Upper lobe of left lung (tissue), 6 donors: ENCODE results near the gene RAMP3. TPM values are rescaled to one million over a fixed set of nuclear protein-coding genes. Genes with fewer than 3 reads are reported as not detected.

Source experiments
- ATAC-seq, 2 donors: fragments of 200-7000 bp; cut with Tn5 transposase; one replicate each; pipeline ENCODE4 v1.9.1; 2022; ENCODE audit warnings: mild to moderate bottlenecking in 2 of 2, moderate library complexity in 2 of 2; ENCODE audit not compliant: low FRiP score in 2 of 2
- DNase-seq, 2 donors: peaks; one replicate each; pipeline ENCODE4 v3.0.0-alpha.2; 2019 to 2020
- H3K27ac ChIP-seq, 4 donors: fragments of 200-600 bp; sonication (generic); one replicate each; pipeline ENCODE4 v1.5.1; 2016 to 2019
- H3K27me3 ChIP-seq, 4 donors: fragments of 200-600 bp; sonication (generic); one replicate each; pipeline ENCODE4 v1.5.1; 2017 to 2019
- H3K36me3 ChIP-seq, 4 donors: fragments of 200-600 bp; sonication (generic); one replicate each; pipeline ENCODE4 v1.5.1; 2016 to 2019
- H3K4me1 ChIP-seq, 4 donors: fragments of 200-600 bp; sonication (generic); one replicate each; pipeline ENCODE4 v1.5.1; 2018 to 2019
- H3K4me3 ChIP-seq, 4 donors: fragments of 200-600 bp; sonication (generic); one replicate each; pipeline ENCODE4 v1.5.1; 2017 to 2019; ENCODE audit warnings: mild to moderate bottlenecking in 2 of 4, moderate library complexity in 1 of 4
- H3K9me3 ChIP-seq, 4 donors: fragments of 200-600 bp; sonication (generic); one replicate each; pipeline ENCODE4 v1.5.1; 2018 to 2019
- EP300 ChIP-seq, 4 donors: sonication (generic); formaldehyde crosslinking; IDR thresholded peaks; one replicate each; pipeline ENCODE4 v1.5.1; 2017; ENCODE audit warnings: antibody characterized with exemption in 4 of 4, control low read depth in 2 of 4
- POLR2A ChIP-seq, 4 donors: fragments of 450-650 bp; IDR thresholded peaks; one replicate each; pipeline ENCODE4 v1.5.1; 2016 to 2017; ENCODE audit warnings: antibody characterized with exemption in 4 of 4, mild to moderate bottlenecking in 2 of 4
- POLR2AphosphoS5 ChIP-seq, 2 donors: sonication (generic); formaldehyde crosslinking; IDR thresholded peaks; one replicate each; pipeline ENCODE4 v1.5.1; 2017; ENCODE audit warnings: antibody characterized with exemption in 2 of 2
- WGBS, 2 donors: methylation state at CpG; one replicate each; pipeline ENCODE4 v1.1.5; 2017 to 2018; 5-methylcytosine and 5-hydroxymethylcytosine counted together
- total RNA-seq, 6 donors: library from RNA; depleted of rRNA in 4 of 6; stranded (reverse); fragments of >200 nt in 4 of 6; gene quantifications; one replicate each; pipeline versions ENCODE4 v1.1.0 to v1.2.1, GENCODE V29; 2016 to 2021
- TF ChIP-seq, protein P1 (sequence below), 6 experiments: fragments of 450-650 bp in 4 of 6; fragments of 200-600 bp in 2 of 6; sonication (generic) in 2 of 6; IDR thresholded peaks; one replicate each; pipeline ENCODE4 v1.5.1; 2016 to 2019; ENCODE audit warnings: antibody characterized with exemption in 6 of 6
- donor health status: DM: no; HTN: no; CAD: no; lungs with moderate emphysema.
- donor health status: DM: no; HTN: yes; CAD: no; lungs with severe emphysema.

Gene RAMP3
- total RNA-seq, 6 donors from 2014 or later, result 33.5 to 306 (median 88.1) TPM

DNA sequence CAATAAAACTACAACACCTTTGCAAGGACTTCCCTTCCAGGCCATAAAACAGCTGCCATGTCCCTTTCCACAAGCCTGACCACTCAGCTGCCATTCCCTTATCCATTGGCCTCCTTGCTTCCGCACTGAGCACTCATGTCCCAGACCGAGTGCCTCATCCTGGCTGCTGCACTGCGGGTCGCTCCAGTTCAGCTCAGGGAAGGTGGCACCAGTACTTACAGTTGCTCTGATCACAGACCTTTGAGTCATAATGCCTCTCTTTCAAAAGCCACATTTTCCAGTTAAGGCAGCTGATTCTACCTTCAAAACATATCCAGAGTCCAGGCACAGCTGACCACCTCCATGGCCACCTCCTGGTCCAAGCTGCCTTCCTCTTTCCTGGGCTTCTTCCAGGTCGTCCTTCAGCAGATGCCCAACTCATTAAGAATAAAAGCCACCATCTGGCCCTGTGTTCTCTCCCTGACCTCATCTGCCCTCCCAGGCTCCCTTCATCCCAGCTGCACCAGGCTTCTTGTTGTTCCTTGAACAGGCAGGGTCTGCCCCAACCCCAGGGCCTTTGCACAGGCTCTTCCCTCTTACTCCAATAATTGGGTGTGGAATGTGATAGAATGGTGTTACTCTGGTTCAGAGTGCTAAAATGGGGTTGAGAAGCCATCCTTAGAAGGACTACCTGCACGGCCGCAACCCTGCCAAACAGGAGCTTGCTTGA lies 64.5 kb downstream of the RAMP3 start:
- H3K27me3 ChIP-seq, result no peaks in the 10 kb centered on the region
- TF ChIP-seq, protein P1, sequence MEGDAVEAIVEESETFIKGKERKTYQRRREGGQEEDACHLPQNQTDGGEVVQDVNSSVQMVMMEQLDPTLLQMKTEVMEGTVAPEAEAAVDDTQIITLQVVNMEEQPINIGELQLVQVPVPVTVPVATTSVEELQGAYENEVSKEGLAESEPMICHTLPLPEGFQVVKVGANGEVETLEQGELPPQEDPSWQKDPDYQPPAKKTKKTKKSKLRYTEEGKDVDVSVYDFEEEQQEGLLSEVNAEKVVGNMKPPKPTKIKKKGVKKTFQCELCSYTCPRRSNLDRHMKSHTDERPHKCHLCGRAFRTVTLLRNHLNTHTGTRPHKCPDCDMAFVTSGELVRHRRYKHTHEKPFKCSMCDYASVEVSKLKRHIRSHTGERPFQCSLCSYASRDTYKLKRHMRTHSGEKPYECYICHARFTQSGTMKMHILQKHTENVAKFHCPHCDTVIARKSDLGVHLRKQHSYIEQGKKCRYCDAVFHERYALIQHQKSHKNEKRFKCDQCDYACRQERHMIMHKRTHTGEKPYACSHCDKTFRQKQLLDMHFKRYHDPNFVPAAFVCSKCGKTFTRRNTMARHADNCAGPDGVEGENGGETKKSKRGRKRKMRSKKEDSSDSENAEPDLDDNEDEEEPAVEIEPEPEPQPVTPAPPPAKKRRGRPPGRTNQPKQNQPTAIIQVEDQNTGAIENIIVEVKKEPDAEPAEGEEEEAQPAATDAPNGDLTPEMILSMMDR (IDR thresholded peaks at IDR 0.05), result no peak
- WGBS, 2 donors, result 91 to 93% methylated on average over 5 to 7 of the region's 7 CpGs
- ATAC-seq, result no peak
- H3K4me3 ChIP-seq, result no peak overlapping the region
- no peaks in the 10 kb centered on the region for H3K9me3 ChIP-seq
- H3K36me3 ChIP-seq, result no peaks in the 10 kb centered on the region
- no peaks in the 10 kb centered on the region for H3K4me1 ChIP-seq
- H3K27ac ChIP-seq, result no peak overlapping the region
- DNase-seq, result no peak

DNA sequence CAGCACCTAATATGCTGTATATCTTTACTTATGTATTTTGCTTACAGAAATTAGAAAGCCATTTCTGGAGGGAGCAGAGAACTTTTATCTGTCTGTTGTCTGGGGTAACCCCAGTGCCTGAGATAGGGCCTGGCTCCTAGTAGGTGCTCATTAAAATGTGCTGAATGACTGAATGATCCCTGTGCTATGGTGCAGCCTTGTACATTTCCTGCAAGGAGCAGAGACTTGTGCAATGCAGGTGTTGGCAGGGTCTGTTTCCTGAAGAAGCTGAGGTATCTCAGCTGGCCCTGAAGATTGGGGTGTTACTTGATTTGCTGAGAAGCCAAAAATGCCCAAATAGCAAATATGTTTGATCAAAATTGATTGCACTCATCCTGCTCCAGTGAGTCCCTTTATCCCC lies 65.5 kb downstream of the RAMP3 start:
- TF ChIP-seq POLR2AphosphoS5 (IDR thresholded peaks at IDR 0.05), result no peak
- TF ChIP-seq POLR2A (IDR thresholded peaks at IDR 0.05), result no peak
- peaks cover 0 to under 1% (median 0%) of the 10 kb centered on the region in 4 donors for H3K4me1 ChIP-seq
- no peak for ATAC-seq
- H3K9me3 ChIP-seq, result no peaks in the 10 kb centered on the region
- no peak overlapping the region for H3K4me3 ChIP-seq
- H3K27ac ChIP-seq, result no peak overlapping the region
- H3K36me3 ChIP-seq, result no peaks in the 10 kb centered on the region
- DNase-seq, result no peak
- no peaks in the 10 kb centered on the region for H3K27me3 ChIP-seq

DNA sequence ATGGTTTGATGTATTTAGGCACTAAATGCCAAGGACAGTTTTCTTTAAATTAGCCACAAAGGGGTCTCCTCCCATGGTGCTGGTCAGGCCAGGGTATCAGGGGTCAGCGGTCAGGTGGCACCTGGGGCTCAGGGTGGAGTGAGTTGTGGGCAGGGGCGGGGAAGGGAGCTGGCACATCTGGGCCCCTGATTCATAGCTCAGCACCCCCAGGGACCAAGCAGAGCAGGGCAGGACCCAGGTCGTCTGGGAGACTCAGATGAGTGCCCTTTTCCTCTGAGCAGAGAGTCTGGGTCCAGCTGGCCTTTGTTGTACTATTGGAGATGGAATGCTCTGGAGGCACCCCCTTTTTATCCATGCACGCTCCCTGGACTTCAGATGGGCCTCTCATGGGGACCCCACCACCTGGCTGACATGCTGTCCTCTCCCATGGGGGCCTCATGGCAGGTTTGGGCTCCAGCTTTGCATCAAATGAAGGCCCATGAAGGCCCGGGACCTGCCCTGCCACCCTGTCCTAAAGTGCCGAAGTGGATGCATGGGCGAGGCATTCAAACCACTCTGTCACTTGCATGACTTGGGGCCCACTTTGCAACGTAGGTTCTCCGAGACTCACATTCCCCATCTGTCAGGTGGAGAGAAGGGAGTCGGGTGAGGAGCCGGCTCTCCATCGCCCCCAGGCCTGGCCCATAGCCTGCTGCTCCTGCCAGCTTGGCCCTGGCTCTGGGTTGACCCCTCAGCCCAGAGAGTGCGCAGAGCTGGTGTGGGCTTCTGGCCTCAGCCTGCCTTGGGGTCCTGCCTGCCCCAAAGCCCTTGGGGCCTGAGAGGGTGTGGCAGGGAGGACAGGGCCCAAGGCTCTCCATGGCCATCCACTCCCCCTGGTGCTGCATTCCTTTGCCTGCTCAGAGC lies 66.4 kb downstream of the RAMP3 start:
- peaks cover 4 to 7% (median 6%) of the 10 kb centered on the region in 4 donors for H3K4me1 ChIP-seq
- ATAC-seq (peak; percentile 5 to 14), DNase-seq (no peak)
- no peaks in the 10 kb centered on the region for H3K36me3 ChIP-seq
- no peak for TF ChIP-seq EP300 (IDR thresholded peaks at IDR 0.05)
- no peak for TF ChIP-seq POLR2A (IDR thresholded peaks at IDR 0.05)
- TF ChIP-seq, protein P1 (IDR thresholded peaks at IDR 0.05), result no peak
- TF ChIP-seq POLR2AphosphoS5 (IDR thresholded peaks at IDR 0.05), result no peak
- no peaks in the 10 kb centered on the region for H3K27me3 ChIP-seq
- H3K4me3 ChIP-seq, result no peak overlapping the region
- 87 to 94% methylated on average over 10 to 13 of the region's 13 CpGs for WGBS, 2 donors
- no peaks in the 10 kb centered on the region for H3K9me3 ChIP-seq
- peak overlapping the region in 1 of 4 donors; percentile 22 for H3K27ac ChIP-seq

DNA sequence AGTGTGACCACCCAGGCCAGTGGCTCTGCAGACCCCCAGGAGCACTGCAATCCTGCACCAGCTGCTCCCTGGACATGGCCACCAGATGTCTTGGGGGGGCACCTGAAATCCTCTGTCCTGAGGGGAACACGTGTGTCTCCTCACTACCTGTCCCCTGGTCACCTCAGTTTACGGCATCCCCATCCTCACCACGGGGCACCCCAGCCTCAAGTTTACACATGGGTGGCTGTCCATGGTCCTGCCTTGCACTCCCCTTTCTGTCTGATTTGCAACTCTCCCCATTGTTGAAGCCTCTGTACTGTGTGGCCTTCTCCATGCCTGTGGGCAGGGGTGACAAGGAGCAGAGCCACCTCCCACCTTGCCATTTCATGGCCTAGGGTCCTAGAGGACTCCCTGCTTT lies 67.2 kb downstream of the RAMP3 start:
- Histone ChIP-seq H3K27ac (peak overlapping the region in 1 of 4 donors; percentile 22), H3K4me1 (peaks cover 8 to 13% (median 10%) of the 10 kb centered on the region in 4 donors), H3K27me3 (no peaks in the 10 kb centered on the region), H3K4me3 (no peak overlapping the region), H3K9me3 (no peaks in the 10 kb centered on the region), H3K36me3 (no peaks in the 10 kb centered on the region)
- ATAC-seq, result peak in 1 of 2 donors; percentile 35
- no peak for DNase-seq
- WGBS, 2 donors, result 18% methylated on average over 3 of the region's 3 CpGs; no CpG with 5 or more reads in 1 of the 2 donors
- TF ChIP-seq, protein P1 (IDR thresholded peaks at IDR 0.05), result no peak
- TF ChIP-seq EP300 (IDR thresholded peaks at IDR 0.05) (no peak), POLR2AphosphoS5 (IDR thresholded peaks at IDR 0.05) (no peak)

DNA sequence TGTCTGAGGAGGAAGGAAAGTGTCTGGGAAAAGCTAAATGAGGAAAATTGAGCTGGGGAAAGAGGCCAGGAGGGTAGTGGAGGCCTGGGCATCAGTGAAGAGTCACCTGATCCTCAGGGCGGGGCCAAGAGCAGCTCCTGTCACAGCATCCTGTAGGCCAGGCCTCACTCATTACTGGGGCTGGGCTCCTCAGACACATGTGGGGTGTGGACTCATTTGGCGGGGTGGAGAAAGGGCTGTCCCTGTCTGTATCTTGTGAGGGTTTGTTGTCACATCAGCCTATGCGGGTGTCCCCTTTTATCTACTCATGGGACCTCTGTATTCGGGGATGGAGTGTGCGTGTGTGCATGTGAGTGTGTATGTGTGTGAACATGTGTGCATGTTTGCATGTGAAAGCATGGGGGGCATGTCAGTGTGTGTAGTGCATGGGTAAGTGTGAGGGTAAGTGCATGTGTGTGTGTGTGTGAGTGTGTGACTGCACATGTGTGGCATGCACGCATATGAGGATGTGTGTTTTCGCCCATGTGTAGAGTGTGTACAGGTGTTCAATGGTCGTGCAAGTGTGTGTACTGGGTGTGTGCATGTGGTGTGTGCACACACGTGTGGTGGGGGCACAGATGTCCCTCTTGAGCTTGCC lies 67.8 kb downstream of the RAMP3 start:
- 72 to 81% methylated on average over 8 to 9 of the region's 9 CpGs for WGBS, 2 donors
- no peak overlapping the region for H3K4me3 ChIP-seq
- H3K27ac ChIP-seq, result no peak overlapping the region
- H3K4me1 ChIP-seq, result peaks cover 8 to 13% (median 11%) of the 10 kb centered on the region in 4 donors
- TF ChIP-seq POLR2AphosphoS5 (IDR thresholded peaks at IDR 0.05) (no peak), POLR2A (IDR thresholded peaks at IDR 0.05) (no peak), EP300 (IDR thresholded peaks at IDR 0.05) (no peak)
- TF ChIP-seq, protein P1 (IDR thresholded peaks at IDR 0.05), result no peak
- no peaks in the 10 kb centered on the region for H3K27me3 ChIP-seq
- H3K36me3 ChIP-seq, result no peaks in the 10 kb centered on the region
- no peaks in the 10 kb centered on the region for H3K9me3 ChIP-seq
- ATAC-seq, result no peak
- DNase-seq, result no peak
